ENCODE results near the gene CNTNAP5.

CNTNAP5 gene

GRCh38 chr2:124683536-124684428 is 658.7 kb downstream of the CNTNAP5 start:
- DNase-seq (ENCODE audit: low read depth, low spot score) = no peak

- no peak for DNase-seq (ENCODE audit: low read depth, low spot score)
Measured at GRCh38 chr2:124689348-124689747, 664.3 kb downstream of the CNTNAP5 start.

- DNase-seq (ENCODE audit: low read depth, low spot score) = no peak
Measured at GRCh38 chr2:124692216-124692615, 667.1 kb downstream of the CNTNAP5 start.

- DNase-seq (ENCODE audit: low read depth, low spot score) = no peak
Measured at GRCh38 chr2:124692707-124693106, 667.6 kb downstream of the CNTNAP5 start.

GRCh38 chr2:124693156-124693555 is 668.1 kb downstream of the CNTNAP5 start:
- DNase-seq (ENCODE audit: low read depth, low spot score) = no peak

GRCh38 chr2:124698979-124699565 is 674.0 kb downstream of the CNTNAP5 start:
- DNase-seq (ENCODE audit: low read depth, low spot score) = no peak

- DNase-seq (ENCODE audit: low read depth, low spot score) = no peak
Measured at GRCh38 chr2:124702777-124703176, 677.7 kb downstream of the CNTNAP5 start.

- DNase-seq (ENCODE audit: low read depth, low spot score) = no peak
Measured at GRCh38 chr2:124704071-124704925, 679.2 kb downstream of the CNTNAP5 start.

- no peak for DNase-seq (ENCODE audit: low read depth, low spot score)
Measured at GRCh38 chr2:124708661-124709060, 683.6 kb downstream of the CNTNAP5 start.

GRCh38 chr2:124713969-124714368 is 688.9 kb downstream of the CNTNAP5 start:
- no peak for DNase-seq (ENCODE audit: low read depth, low spot score)

- no peak for DNase-seq (ENCODE audit: low read depth, low spot score)
Measured at GRCh38 chr2:124725187-124725586, 700.1 kb downstream of the CNTNAP5 start.

- no peak for DNase-seq (ENCODE audit: low read depth, low spot score)
Measured at GRCh38 chr2:124740636-124741035, 715.5 kb downstream of the CNTNAP5 start.

- no peak for DNase-seq (ENCODE audit: low read depth, low spot score)
Measured at GRCh38 chr2:124753842-124754241, 728.8 kb downstream of the CNTNAP5 start.

- no peak for DNase-seq (ENCODE audit: low read depth, low spot score)
Measured at GRCh38 chr2:124755386-124755785, 730.3 kb downstream of the CNTNAP5 start.

GRCh38 chr2:124756048-124756447 is 731.0 kb downstream of the CNTNAP5 start:
- DNase-seq (ENCODE audit: low read depth, low spot score) = no peak

GRCh38 chr2:124762388-124762787 is 737.3 kb downstream of the CNTNAP5 start:
- no peak for DNase-seq (ENCODE audit: low read depth, low spot score)

- DNase-seq (ENCODE audit: low read depth, low spot score) = no peak
Measured at GRCh38 chr2:124763611-124764010, 738.5 kb downstream of the CNTNAP5 start.

- no peak for DNase-seq (ENCODE audit: low read depth, low spot score)
Measured at GRCh38 chr2:124774781-124775180, 749.7 kb downstream of the CNTNAP5 start.

- DNase-seq (ENCODE audit: low read depth, low spot score) = no peak
Measured at GRCh38 chr2:124776332-124776731, 751.2 kb downstream of the CNTNAP5 start.

GRCh38 chr2:124778076-124778475 is 753.0 kb downstream of the CNTNAP5 start:
- no peak for DNase-seq (ENCODE audit: low read depth, low spot score)

GRCh38 chr2:124796647-124797046 is 771.6 kb downstream of the CNTNAP5 start:
- no peak for DNase-seq (ENCODE audit: low read depth, low spot score)

- DNase-seq (ENCODE audit: low read depth, low spot score) = no peak
Measured at GRCh38 chr2:124797049-124797448, 772.0 kb downstream of the CNTNAP5 start.

Data from activated CD4-positive, CD25-positive, alpha-beta regulatory T cell treated with anti-CD3 and anti-CD28 coated beads, Interleukin-2, amount 50 U/mL, for 16 hours (primary cell).